Stimulated activated CD4-positive, alpha-beta T cell treated with anti-CD3 and anti-CD28 coated beads, Interleukin-4, amount 100 ng/mL, for 48 hours (primary cell): ENCODE measurements around the gene INSIG2.

ENCODE experiments used
- DNase-seq, 2 donors: peaks; one replicate each; pipeline ENCODE4 v3.0.0-alpha.2; 2020; ENCODE audit warnings: low read depth in 2 of 2

Gene INSIG2

DNA sequence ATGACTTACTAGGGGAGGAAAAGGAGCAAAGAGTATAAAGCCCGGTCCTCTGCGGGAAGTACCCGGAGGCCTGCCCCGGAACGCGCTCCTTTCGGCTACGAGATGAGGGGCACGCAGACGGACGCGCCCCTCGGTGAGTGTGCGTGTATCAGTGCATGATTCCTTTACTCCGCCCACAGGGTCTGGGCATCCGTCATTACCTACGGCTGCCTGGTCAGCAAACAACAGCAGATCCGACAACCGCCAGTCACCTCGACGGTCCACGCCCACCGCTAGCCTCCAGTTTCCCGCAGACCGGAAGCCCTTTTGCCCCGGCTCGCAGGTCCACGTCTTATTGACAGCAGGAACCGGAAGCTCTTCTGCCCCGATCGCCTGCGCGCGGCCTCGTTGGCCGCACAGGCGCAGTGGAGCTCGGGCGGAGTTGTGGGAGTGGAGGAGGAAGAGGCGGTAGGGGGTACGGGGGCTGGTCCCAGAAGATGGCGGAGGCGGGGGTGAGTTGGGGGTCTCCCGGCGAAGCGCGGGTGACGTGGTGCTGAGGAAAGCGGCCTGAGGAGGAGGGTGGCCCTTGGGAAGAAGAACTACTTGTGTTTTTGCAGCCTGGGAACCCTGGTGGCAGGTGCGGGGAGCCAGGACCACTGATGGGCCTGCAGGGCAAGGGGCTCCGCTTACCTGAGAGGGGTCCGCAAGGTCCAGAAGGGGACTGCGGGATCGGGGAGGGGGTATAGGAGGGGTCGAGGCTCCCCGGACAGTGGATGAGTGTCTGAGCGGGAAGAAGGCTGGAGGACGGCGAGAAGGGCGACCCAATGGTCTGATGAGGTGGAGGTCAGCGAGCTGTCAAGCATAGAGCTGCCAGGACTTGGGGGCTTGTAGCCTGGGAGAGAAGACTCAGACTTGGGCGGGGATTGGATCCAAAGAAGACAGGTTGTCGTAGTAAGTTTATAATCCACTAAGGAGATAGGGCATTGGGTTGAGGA, at the start of gene INSIG2:
Gene INSIG2, plus strand, starts transcription at position 421 of the 974 bp plus-strand sequence. CDS start 8,086 bp downstream, outside the sequence.
- peak; percentile 80 to 87 for DNase-seq

DNA sequence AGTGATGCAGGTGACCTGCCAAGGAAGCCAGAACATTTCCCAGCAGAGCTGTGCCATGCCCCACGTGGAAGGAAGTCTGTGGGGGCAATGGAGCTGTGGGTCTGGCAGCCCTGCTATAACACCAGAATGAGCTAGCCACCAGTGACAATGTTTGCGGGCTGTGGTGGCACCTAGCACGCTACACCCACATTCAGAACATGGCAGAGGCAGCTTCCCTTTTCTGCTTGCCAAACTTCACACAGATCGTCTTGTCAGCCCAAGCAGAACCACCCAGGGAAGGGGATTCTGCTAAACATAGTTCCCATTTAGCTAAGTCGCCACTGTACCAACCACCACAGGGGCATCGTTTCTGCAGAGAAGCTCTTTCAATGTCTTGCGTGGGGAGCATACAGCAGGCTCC, 47.4 kb upstream of the INSIG2 start:
- DNase-seq: no peak

DNA sequence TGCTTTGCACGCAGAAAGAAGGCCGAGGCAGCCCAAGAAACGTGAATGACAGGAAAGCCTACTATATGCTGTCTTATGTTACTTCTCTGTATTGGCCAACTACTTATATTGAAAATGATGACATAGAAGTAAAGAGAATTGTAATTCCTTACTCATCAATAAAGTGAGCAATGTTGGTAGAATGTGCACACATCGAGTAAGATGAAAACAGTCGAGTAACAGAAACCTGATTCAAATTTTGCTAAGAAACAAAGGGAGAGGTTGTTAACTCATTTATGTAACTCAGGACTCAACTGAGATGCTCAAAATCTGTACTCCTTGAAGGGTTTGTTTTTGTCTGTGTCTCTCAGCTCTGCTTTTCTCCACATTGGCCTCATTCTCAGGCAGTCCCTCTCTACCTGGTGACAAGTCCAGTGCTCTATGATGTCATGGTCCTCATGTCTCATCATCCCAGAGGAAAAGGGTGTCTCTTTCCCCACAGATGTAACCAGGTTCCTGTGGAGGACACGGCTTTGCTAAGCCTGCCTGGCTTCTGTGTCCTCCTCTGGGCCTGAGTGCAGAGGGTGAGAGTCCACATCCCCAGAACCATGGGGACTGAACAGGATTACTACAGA, 44.1 kb upstream of the INSIG2 start:
- no peak for DNase-seq

- DNase-seq: no peak
These were observed 43.4 kb upstream of the INSIG2 start for GRCh38 chr2:118044854-118045253.

DNA sequence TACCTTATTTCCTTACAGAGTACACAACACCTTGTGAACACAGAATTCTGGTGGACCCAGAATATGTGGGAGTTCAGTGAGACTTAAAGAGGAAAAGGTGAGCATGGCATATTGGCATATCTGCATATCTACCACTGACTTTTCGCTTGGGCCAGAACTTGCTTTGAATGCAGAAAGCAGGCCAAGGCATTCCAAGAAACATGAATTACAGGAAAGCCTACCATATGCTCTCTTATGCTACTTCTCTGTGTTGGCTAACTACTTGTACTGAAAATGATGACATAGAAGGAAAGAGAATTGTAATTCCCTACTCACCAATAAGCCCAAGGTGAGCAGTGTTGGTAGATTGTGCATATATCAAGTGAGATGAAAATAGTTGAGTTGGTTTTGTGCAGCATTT, 43.0 kb upstream of the INSIG2 start:
- DNase-seq: no peak

- DNase-seq: no peak
These were observed 41.5 kb upstream of the INSIG2 start for GRCh38 chr2:118046634-118047210.

DNA sequence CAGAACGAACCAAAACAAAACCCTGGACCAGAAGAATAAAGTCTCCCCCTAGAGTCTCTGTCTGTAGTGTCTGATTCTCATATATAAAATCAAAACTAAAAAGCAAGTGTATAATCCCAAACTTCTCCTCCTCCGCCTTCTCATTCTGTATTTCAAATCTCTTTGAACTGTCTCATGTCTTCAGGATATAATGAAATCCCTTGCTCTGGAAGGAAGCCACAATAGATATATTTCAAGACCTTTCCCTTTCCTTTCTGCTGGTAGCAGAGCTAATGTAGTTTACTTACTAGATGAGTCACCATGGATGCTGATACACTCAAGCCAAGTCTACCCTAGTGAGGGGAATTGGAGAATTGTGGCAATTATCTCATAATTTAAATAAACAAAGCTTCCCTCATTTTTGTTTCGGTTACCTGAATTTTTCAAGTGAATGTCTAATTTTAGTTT, 40.9 kb upstream of the INSIG2 start:
- no peak for DNase-seq

DNA sequence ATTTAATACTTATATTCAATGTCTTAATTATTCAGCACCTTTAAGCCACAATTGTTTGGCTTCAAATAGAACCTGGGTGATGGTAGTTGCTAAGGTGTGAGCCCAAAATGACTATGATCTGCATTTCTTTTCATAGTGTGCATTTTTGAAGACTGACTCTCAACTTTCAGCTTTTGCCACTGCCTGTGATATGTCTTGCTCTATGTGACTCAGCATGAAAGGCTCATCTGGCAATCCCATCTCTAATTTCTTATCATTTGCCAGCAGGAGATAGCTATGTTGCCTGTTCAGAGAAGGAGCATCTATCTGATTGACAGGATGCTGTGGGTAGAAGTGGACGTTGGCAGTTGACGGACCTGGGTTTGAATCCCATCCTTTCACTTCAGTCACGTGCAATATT, 39.9 kb upstream of the INSIG2 start:
- no peak for DNase-seq

DNA sequence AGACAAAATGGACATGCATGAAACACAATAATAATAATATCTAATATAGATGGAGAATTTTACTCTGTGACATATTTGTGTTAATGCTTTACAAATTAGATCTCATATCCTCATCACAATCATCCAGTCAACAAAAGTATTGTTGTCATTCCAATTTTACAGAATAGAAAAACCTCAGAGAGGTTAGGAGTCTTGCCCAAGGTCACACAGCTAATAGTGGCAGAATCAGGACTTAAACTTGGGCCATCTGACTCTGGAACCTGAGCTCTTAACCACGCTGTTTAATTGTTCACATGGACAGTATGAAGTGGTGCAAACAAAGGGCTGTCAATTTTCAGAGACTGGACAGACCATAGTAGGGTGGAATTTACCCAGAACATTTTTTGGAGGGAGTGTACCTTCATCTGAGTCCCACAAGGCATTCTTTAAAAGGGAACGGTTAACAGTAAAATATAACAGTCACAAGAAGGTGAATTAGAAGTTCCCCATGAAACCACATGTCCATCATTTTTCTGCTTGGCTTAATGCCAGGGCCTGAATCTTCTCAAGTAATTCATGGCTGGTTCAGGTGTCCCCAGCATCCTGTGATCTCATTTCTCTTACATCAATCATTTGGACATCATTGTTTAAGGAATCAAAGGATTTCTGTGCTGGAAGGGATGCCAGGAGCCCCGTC, 39.0 kb upstream of the INSIG2 start:
- DNase-seq: no peak

DNA sequence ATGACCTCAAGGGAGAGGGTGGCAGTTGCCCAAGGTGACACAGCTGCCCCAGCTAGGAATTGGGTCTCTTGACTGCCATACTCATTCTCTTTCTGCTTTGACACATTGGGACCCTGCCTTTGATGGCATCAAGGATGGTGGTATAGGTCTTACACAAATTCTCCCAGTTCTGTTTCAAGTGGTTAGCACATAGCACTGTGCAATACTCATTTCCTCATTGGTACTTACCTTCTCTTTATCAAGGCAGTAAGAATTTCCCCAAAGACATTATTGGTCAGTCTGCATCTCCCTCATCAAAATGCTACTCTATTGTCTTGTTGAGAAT, 38.5 kb upstream of the INSIG2 start:
- no peak for DNase-seq

DNA sequence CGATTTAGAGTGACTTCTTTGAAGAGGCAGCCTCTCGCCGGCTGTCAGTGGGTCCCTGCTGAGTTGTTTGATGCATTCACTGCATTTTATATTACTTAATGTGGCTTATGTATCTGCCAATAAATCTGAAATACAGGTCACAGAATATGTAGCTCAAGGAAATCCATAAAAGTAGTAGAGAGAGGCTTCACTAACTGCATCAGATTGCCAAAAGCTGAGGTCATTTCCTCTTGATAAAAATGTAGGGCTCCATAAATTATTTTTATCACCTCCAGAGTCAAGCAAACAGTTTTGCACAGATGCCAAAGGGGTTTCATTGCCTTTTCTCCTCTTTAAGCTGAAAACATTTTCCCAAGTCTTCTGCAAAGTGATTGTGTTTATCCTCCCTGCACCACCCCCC, 37.9 kb upstream of the INSIG2 start:
- no peak for DNase-seq

DNA sequence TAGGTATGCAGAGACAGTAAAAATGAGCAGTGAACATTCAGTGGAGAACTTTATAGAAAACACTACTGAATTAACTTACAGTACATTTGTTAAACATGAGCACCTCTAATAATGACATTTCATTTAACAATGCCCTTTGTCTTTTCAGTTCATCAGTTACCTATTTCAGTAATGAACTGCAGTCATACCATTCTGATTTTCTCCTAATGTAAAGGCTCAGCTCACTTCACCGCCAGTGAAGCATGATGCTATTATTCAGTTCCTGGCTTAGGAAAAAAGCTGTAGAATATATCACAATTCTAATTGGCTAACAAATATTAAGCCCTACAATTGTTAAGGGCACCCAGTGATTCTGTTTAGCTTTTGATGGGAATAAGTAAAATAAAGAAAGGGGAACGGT, 37.3 kb upstream of the INSIG2 start:
- no peak for DNase-seq

DNA sequence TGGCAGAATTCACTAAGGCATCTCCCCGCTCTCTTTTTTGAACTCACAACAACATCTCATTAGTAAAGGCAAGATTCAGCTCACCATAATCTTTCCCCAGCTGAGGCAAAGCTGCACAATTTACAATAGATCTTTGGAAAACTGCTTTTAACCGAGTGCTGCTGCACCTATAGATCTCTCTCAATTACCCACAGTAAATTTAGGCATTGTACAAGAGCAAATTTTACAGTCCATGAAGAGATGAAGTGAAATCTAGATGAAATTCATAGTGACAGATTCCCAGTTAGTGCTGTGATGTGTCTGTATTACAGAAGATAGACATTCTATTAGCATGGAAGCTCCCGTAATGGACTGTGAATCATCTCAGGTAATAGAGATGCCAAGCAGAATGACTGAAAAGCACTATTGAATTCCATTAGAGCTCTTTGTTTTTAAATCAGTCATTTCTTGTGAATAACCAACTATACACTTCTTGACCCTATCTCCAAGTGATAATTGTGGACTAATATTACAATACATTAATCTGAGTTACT, 36.4 kb upstream of the INSIG2 start:
- no peak for DNase-seq

GRCh38 chr2:118052474-118052873, 35.8 kb upstream of the INSIG2 start:
- DNase-seq: no peak

DNA sequence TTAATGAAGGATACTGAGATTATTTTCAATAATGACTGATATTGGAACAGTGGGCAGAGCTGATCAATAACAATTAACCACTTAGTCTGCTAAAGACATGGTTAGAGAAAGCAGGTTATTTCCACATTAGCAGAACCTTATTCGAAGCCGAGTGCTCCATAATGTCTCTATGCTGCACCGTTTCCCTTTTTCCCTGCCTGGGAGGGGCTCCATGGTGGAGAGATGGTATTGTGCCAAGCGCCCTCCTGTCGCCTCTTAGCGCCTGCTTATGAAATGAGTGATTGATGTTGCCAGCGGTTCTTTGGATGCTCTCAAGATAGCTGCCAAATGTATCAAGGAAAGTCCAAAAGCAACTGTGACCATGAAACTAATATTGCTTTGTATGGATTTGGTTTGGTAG, 34.6 kb upstream of the INSIG2 start:
- DNase-seq: no peak

GRCh38 chr2:118054213-118055008, 33.9 kb upstream of the INSIG2 start:
- DNase-seq: no peak

DNA sequence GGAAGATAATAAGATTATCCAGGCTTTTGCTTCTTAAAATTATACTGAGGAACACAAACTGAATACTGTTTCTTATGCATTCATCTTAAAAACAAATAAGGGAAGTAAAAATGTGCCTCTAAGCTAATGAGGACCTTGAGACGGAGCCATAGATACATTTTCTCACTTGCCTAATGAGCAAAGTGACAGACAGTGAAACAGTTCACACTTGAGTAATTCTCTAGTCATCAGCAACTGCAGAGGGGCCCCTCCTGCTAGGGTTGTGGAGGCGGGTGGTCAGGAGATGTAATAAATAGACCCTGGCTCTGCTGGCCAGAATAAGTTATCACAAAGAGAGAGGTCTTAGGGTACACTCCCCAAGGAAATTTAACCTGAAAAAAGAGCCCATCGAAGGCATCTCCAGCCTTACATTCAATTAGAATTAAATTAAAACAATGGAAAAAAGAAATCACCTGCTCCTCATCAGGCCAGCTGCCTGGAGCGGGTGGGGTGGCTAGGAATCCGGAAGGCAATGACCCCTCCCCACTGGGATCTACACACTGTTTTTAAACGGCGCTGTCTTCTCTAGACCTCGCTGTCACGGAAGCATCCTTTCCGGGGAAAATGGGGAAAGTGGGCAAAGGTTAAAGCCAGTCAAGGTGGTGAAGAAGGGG, 32.6 kb upstream of the INSIG2 start:
- no peak for DNase-seq

GRCh38 chr2:118056165-118056534, 32.1 kb upstream of the INSIG2 start:
- no peak for DNase-seq

DNA sequence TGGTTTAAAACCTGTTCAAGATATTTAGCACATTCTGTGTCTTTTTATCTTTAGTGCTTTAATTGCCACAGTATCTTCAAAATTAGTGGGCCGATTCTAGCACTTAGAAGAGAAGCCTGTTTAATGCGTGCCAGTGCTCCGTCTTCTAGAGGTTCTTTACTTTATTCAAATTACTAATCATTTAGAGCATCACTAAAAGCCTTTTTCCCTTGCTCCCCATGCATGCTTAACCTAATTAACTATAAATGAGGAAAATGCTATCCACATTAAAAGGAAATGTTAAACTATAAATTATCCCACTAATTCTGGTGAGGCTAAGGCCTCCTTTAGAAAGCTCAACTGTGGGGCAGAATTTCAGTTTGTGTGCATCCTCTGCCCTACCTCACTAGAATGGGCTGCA, 31.5 kb upstream of the INSIG2 start:
- DNase-seq: no peak

GRCh38 chr2:118058951-118059350, 29.3 kb upstream of the INSIG2 start:
- DNase-seq: no peak
